Iris pigment epithelial cell (primary cell): Measurements from ENCODE around the gene ACAT2.
"Not testable (repeated sequence)": the region's sequence is repeated elsewhere in the genome, so short reads cannot be mapped to it uniquely, and the experiment has no call there.

Source experiments
- DNase-seq: peaks from one replicate; pipeline ENCODE4 v3.0.0-alpha.2; 2011; ENCODE audit warnings: low read depth

ACAT2 gene

DNA sequence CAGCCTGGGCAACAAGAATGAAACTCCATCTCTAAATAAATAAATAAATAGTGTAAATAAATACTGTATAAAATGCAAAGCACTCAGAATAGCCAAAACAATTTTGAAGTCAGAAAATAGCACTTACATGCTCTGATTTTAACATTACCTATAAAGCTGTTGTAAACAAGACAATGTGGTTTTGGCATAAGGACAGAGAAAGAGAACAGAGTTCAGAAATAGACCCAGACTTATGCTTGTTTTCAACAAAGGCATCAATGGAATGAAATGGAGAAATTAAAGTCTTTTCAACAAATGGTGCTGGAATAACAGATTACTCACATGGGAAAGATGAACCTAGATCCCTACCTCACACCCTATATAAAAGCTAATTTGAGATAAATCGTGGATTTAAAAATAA lies 10.4 kb downstream of the ACAT2 start:
- peak; percentile 16 for DNase-seq

GRCh38 chr6:159777240-159777904 lies 15.5 kb downstream of the ACAT2 start:
- no peak for DNase-seq

GRCh38 chr6:159778131-159778530 lies 16.3 kb downstream of the ACAT2 start:
- DNase-seq, result no peak

DNA sequence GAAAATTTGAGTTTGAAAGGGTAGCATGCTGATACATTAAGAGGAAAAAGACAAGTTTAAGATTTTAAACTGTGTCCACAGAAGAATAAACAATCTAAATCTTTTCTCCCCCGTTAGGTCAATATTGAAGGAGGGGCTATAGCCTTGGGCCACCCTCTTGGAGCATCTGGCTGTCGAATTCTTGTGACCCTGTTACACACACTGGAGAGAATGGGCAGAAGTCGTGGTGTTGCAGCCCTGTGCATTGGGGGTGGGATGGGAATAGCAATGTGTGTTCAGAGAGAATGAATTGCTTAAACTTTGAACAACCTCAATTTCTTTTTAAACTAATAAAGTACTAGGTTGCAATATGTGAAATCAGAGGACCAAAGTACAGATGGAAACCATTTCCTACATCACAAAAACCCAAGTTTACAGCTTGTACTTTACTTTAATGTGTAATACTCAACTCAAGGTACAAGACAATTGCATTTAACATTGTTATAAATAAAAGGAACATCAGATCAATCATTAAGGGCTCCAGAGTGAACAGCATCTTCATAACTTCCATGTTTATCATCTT lies 16.8 kb downstream of the ACAT2 start:
- DNase-seq, result no peak

- no peak for DNase-seq
Observed at GRCh38 chr6:159788276-159788675, 26.4 kb downstream of the ACAT2 start.

DNA sequence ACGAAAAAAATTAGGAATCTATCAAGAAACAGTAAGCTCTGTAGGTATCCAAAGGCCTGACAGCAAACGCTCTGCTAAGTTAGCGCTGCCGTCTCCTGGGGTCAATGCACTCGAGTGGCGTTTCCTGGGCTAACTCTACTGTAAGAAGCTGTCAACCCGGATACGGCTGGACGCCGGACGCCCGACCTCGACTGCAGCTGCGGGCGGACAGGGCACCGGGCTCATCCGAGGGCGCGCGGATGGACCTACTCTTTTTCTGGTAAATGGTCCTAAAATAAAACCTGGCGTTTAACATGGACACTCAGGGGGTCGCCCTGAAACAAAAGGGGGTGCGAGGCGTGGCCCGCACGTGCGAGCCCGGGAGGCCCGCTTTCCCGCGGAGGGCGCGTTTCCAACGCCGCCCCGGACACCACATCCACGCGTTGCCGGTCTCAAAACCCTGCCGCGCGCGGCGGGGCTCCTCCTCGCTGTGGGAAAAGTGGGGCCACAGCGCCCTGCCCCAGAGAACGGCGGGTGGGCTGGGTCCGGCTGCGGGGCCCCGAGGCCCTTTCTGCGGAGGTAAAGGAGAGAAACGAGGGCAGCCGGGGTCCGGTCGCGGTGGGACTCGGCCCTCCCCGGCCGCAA lies 27.0 kb downstream of the ACAT2 start:
- DNase-seq, result peak; percentile 58

DNA sequence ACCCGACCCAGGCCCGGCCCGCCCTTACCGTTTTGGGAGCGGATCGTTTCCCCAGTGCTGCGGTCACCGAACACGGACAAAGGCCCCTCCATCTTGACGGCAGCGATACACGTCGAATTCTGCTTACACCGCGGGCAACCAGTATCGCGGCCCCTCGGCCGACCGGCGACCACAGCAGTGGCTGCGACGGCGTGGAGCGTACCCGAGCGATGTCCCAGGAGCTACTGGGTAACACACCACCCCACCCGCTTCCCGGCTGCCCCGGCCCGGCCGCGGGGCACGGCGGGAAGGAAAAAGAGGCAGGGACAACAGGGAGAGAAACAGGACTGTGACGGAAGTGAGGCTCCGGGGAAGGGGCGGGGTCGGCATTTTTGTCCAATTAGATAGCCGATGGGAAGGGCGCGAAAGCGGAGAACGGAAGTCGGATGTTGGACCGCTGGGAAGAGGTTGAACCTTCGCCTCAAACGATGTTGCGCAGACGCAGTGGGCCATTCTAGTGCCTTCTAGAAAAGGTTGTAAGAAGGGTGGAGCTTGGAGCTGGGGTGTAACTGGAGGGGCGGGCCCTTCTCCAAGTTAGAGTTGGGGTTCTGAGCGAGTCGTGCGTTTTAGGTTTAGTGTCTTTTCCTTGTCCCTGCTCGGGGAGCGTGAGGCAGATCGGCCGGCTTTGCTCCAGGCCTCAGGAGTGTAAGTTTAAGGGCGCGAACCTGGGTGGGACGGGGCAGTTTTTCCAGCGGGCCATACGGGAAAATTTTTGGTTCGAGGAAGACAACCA lies 27.7 kb downstream of the ACAT2 start, which contains the start of gene TCP1:
TCP1 (minus strand) TSS at position 226 of the 772 bp plus-strand sequence; CDS start at position 92, 134 bp downstream.
- peak; percentile 100 for DNase-seq

DNA sequence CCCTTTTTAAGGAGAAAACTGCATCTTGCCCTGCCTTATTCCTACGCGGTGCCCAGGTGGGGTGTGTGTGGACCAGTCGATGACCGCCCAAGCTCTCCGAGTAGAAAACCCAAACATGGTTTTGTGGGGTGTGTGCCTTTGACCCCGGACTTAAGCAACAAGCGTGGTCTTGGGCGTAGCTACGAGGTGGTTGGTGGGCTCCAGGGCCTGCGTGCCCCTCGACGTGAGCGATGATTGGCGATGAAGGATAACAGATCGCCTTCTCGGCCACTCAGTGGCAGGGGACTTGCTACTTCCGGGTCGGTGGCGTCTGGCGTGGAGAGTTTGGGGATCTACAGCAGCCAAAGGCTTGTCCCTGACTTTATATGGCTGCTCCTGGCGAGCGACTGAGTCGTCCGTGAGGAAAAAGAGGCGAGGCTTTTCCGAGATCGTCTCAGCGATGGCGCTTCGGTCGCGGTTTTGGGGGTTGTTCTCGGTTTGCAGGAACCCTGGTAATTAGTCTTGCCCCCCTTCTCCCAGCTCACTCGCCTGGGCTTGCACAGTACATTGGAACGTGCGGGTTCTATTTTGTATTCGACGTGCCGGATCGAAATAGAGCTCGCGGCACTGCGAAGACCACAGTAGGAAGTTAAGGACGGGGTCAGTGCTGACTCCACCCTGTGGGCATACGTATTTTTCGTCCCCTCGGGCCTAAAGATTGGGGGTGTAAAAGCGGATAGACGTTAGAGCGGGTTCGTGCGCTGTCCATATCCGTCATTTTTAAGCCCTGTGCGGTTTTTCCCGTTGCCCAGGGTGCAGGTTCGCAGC lies 28.5 kb downstream of the ACAT2 start, which contains the start of gene MRPL18:
MRPL18 (plus strand) TSS at position 319 of the 807 bp plus-strand sequence; CDS start at position 440, 121 bp downstream.
- peak; percentile 99 for DNase-seq

GRCh38 chr6:159790956-159791598 lies 29.2 kb downstream of the ACAT2 start:
- DNase-seq, result no peak

DNA sequence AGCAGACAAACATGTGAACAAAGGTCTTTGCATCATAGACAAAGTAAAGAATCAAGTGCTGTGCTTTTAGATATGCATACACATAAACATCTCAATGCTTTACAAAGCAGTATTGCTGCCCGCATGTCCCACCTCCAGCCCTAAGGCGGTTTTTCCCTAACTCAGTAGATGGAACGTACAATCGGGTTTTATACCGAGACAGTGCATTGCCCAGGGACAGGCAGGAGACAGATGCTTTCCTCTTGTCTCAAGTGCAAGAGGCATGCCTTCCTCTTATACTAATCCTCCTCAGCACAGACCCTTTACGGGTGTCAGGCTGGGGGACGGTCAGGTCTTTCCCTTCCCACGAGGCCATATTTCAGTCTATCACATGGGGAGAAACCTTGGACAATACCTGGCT lies 33.1 kb downstream of the ACAT2 start:
- DNase-seq, result not testable (repeated sequence)

DNA sequence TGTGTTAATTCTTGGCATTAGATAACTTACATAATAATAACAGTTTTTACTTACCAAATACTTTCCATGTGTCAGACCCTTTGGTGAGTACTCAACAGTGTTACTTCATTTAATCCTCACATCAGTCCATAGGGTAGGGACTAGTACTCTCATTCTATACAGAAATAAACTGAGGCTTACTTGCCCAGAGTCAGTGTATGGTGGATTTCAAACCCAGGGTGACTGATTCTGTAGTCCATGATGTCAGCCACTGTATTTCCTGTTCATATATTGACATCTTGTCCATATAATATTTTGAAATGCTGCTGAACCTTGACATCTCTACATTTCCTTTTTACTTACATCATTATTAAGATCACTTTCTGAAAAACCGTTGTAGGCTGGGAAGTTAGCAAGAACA lies 35.7 kb downstream of the ACAT2 start:
- DNase-seq, result no peak

DNA sequence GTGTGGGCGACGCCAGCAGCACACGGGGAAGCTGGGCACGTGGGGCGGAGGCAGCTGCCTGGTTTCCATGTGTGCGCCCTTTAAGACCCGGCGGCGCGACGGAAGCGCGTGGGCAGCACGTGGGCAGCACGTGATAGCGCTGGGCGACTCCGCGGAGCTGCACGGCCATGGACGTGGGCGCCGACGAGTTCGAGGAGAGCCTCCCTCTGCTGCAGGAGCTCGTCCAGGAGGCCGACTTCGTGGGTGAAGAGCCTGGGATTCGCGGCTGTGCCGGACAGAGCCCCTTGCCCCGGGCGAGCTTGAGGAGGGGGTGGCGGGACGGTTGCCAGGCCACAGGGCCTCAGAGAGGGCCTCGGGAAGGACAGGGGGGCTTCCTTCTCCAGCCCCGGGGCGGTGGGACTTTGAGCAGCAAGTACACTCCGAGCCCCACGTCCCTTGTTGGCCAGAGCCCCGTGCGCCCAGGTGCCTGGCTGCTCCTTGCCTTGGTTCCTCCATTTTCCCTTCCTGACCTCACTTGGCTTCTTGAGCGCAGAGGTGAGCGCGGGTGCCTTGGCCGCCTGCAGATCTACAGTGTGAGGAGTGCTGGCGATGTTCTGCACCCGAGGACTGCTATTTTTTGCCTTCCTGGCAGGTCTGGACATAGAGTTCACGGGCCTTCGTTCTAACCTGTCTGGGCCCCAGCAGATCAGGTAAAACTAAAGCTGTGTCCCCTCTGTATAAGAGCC lies 38.5 kb downstream of the ACAT2 start, which contains the start of gene PNLDC1:
PNLDC1 (plus strand) TSS at position 136 of the 725 bp plus-strand sequence; CDS start at position 168, 32 bp downstream.
- DNase-seq, result no peak

DNA sequence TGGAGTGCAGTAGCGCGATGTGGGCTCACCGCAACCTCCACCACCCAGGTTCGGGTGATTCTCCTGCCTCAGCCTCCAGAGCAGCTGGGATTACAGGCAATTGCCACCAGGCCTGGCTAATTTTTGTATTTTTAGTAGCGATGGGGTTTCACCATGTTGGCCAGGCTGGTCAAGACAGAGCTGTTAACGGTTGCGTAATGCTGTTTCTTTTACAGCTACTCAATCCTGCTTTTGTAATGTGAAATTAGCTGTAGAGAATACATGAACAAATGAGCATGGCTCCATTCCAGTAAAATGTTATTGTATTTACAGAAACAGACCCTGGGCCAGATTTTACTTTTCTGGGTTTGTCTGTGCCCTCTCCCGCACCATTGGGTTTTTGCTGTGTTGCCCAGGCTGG lies 40.1 kb downstream of the ACAT2 start:
- no peak for DNase-seq

DNA sequence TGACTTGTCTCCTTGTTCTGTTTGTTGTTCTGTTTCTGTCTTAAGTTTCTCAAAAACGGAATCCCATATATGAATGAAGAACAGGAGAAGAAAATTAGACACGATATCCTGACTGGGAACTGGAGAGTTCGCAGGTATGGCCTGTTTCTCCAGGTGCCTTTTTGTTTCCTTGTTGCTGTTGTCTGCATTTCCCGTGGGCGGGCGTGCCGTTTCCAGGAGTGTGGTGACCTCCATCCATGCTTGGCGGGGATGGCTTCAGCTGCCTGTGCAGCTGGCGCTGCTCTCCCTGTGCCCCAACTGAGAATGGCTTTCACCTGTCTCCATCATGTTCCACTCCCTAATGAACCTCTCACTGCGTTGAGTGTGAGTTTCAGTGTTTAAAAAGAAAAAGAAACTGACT lies 42.7 kb downstream of the ACAT2 start:
- DNase-seq, result no peak

DNA sequence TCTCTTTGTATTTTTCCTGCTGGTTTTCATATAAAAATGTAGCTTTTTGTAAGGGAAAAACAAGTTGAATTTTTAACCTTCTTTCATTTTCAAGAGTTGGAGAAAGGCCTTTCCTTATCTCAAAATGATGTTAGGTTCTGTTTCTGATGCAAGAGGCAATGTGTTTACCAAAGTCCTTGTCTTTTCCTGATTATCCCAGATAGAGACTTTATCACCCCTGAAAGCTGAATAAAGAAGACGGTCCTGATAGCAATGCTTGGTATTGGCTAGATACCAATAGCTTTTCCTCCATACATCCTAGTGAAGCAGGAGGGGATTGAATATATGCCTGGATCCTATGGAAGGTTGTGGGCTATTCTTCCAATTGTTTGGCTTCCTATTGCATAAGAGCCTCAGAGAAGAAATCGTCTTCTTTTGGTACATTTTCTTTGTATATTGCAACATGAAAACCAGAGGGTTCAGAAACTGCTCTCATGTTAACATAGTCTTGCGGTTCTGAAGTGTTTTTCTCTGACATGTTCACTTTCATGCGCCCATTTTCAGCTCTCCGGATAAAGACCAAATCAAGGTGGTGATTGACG lies 43.7 kb downstream of the ACAT2 start:
- no peak for DNase-seq

GRCh38 chr6:159806021-159806458 lies 44.2 kb downstream of the ACAT2 start:
- peak; percentile 67 for DNase-seq

DNA sequence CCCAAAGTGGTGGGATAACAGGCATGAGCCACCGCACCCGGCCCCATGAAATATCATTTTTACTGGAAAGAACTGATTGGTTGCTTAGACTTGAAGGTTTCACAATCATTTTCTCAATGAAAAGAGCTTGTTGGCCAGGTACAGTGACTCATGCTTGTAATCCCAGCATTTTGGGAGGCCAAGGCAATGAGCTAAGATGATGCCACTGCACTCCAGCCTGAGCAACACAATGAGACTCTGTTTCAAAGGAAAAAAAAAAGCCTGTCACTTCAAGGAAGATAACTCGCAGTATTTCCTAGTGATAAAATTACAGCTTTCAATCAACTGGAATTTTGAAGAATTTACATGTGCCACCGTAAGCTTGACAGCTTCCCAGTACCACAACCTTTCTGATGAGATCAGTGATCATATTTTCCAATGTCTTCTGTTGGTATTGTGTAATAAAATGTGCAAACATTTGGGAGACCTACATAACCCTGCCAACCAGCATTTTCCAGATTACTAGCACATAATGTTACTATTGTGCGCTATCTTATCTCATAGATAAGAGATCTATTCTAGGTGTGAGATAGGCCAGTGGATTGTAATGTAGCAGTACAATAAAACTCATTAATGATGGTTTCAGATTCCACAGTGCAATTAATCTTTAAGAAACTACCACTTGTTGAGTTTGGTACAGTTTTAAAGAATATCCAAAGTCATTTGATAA lies 45.5 kb downstream of the ACAT2 start:
- no peak for DNase-seq

DNA sequence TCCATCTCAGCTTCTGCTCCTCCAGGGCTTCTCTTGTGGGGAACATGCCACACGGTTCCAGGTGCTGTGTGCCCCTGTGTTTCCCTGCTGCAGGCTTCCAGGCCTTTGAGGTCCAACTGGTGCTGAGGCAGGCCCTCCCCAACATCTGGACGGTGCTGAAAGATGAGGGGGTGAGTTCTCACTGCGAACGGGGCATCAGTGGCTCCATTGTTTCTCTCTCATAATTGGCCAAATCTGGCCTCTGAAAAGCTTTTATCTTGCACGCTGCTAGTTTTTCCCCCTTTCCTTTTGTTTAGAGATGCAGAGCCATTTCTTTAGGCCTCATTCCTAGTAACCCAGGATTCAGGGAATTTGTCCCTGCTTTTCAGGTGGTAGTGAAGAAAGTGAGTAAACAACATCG lies 46.8 kb downstream of the ACAT2 start:
- DNase-seq, result no peak

GRCh38 chr6:159809149-159809548 lies 47.3 kb downstream of the ACAT2 start:
- DNase-seq, result no peak
